Measurements from ENCODE around the gene SMOC2.

GRCh38 chr6:168599769-168600330 lies 158.9 kb downstream of the SMOC2 start:
- TF ChIP-seq CTCF (IDR thresholded peaks at IDR 0.05) (no peak), POLR2A (IDR thresholded peaks at IDR 0.05) (no peak)
